H1 (cell line): ENCODE results near the gene ESD. TPM values are rescaled to one million over a fixed set of nuclear protein-coding genes. Genes with fewer than 3 reads are reported as not detected.

Experiments
- CTCF ChIA-PET: fragments of 300-600 bp; sonication (Branson Sonifier 250); formaldehyde crosslinking; loops from one replicate; lab custom pipeline; 2021; ENCODE audit not compliant: partially characterized antibody; lab: Charles Lee
- POLR2A ChIA-PET: fragments of 300-600 bp; sonication (Branson Sonifier 250); formaldehyde crosslinking; loops from one replicate; lab custom pipeline; 2021; ENCODE audit warnings: inconsistent platforms; ENCODE audit not compliant: partially characterized antibody; lab: Charles Lee
- DNase-seq, 2 experiments: peaks; one replicate each; pipeline versions ENCODE4 v3.0.0 to v3.0.0-alpha.2; 2010 to 2022; ENCODE audit warnings: low spot score in 2 of 2, low read depth in 1 of 2, mixed read lengths in 1 of 2
- FAIRE-seq: peaks from 2 replicates; lab custom pipeline; 2011; peaks lifted over from hg19 to GRCh38; lab: Jason Lieb, UNC
- H2AFZ ChIP-seq: 2 replicates; pipeline ENCODE4 v1.8.1; 2012; ENCODE audit warnings: low read length, inconsistent platforms
- H2AK5ac ChIP-seq: 2 replicates; pipeline ENCODE4 v1.6.1; 2013; ENCODE audit warnings: low read depth, low read length
- H2BK120ac ChIP-seq: replicated peaks from 2 replicates; pipeline ENCODE3; 2013; ENCODE audit warnings: low read depth, low read length, inconsistent platforms
- H2BK12ac ChIP-seq: 2 replicates; pipeline ENCODE4 v1.6.1; 2013; ENCODE audit warnings: low read depth, low read length
- H2BK15ac ChIP-seq: 2 replicates; pipeline ENCODE4 v1.6.1; 2013; ENCODE audit warnings: low read length
- H2BK20ac ChIP-seq: 2 replicates; pipeline ENCODE4 v1.6.1; 2013; ENCODE audit warnings: low read length
- H2BK5ac ChIP-seq: 2 replicates; pipeline ENCODE4 v1.6.1; 2013; ENCODE audit warnings: low read depth, low read length
- H3K14ac ChIP-seq: 2 replicates; pipeline ENCODE4 v1.6.1; 2013; ENCODE audit warnings: inconsistent platforms; ENCODE audit not compliant: insufficient read length
- H3K18ac ChIP-seq: 2 replicates; pipeline ENCODE4 v1.6.1; 2013; ENCODE audit warnings: low read length; ENCODE audit errors: extremely low read depth
- H3K23ac ChIP-seq: 2 replicates; pipeline ENCODE4 v1.6.1; 2013; ENCODE audit warnings: inconsistent platforms; ENCODE audit not compliant: insufficient read length
- H3K23me2 ChIP-seq: 2 replicates; pipeline ENCODE4 v1.6.1; 2013; ENCODE audit warnings: low read depth, low read length
- H3K27ac ChIP-seq: 2 replicates; pipeline ENCODE4 v1.6.1; 2011; ENCODE audit warnings: low read depth, low read length, inconsistent platforms
- H3K27me3 ChIP-seq, 4 experiments: replicated peaks in 1 of 4; 1 replicate in 1 of 4; 2 replicates in 3 of 4; pipeline versions ENCODE4 v1.6.1 to v1.8.1; 2011 to 2013; ENCODE audit warnings: low read length in 3 of 4, mild to moderate bottlenecking in 3 of 4, inconsistent platforms in 2 of 4, mixed read lengths in 2 of 4, moderate library complexity in 1 of 4; ENCODE audit not compliant: control insufficient read depth in 3 of 4, insufficient read depth in 3 of 4; ENCODE audit errors: extremely low read depth in 1 of 4
- H3K36me3 ChIP-seq, 4 experiments: 2 replicates each; pipeline versions ENCODE4 v1.6.1 to v1.8.1; 2011 to 2013; ENCODE audit warnings: mild to moderate bottlenecking in 4 of 4, low read length in 3 of 4, moderate library complexity in 2 of 4, control low read depth in 1 of 4, inconsistent platforms in 1 of 4; ENCODE audit not compliant: insufficient read depth in 4 of 4, control insufficient read depth in 2 of 4
- H3K4ac ChIP-seq: replicated peaks from 2 replicates; pipeline ENCODE3; 2013; ENCODE audit warnings: low read length, low read depth, mixed read lengths, inconsistent platforms; ENCODE audit not compliant: insufficient read length
- H3K4me1 ChIP-seq, 4 experiments: replicated peaks in 1 of 4; 1 replicate in 1 of 4; 2 replicates in 3 of 4; pipeline versions ENCODE4 v1.6.1 to v1.8.1; 2011 to 2013; ENCODE audit warnings: low read length in 3 of 4, inconsistent platforms in 2 of 4, mixed read lengths in 1 of 4; ENCODE audit not compliant: insufficient read depth in 4 of 4, control insufficient read depth in 3 of 4
- H3K4me2 ChIP-seq, 2 experiments: 2 replicates each; pipeline versions ENCODE4 v1.6.1 to v1.8.1; 2011 to 2013; ENCODE audit warnings: low read depth in 2 of 2, low read length in 2 of 2, control low read depth in 1 of 2, inconsistent platforms in 1 of 2, mild to moderate bottlenecking in 1 of 2; ENCODE audit not compliant: insufficient read depth in 1 of 2
- H3K4me3 ChIP-seq, 4 experiments: fragments of 200-600, 300-600 bp in 1 of 4; sonication (generic), shearing (Covaris generic), sonication (Bioruptor Twin) in 1 of 4; 2 replicates each; pipeline versions ENCODE4 v1.5.1 to v1.8.1; 2011 to 2016; ENCODE audit warnings: low read length in 4 of 4, low read depth in 3 of 4, control low read depth in 2 of 4, inconsistent platforms in 2 of 4, mild to moderate bottlenecking in 2 of 4, mixed read lengths in 1 of 4, moderate library complexity in 1 of 4; ENCODE audit not compliant: insufficient read depth in 2 of 4; ENCODE audit errors: extremely low read depth in 1 of 4
- H3K56ac ChIP-seq: replicated peaks from 2 replicates; pipeline ENCODE3; 2013; ENCODE audit warnings: low read depth, mild to moderate bottlenecking, mixed read lengths, low read length, inconsistent platforms; ENCODE audit not compliant: insufficient read length
- H3K79me1 ChIP-seq: 2 replicates; pipeline ENCODE4 v1.6.1; 2013; ENCODE audit warnings: low read depth, low read length, control low read depth
- H3K79me2 ChIP-seq, 2 experiments: 2 replicates each; pipeline versions ENCODE4 v1.6.1 to v1.8.1; 2012 to 2013; ENCODE audit warnings: low read length in 2 of 2, mild to moderate bottlenecking in 2 of 2, inconsistent platforms in 1 of 2; ENCODE audit not compliant: insufficient read depth in 2 of 2, control insufficient read depth in 1 of 2
- H3K9ac ChIP-seq, 4 experiments: replicated peaks in 1 of 4; 1 replicate in 1 of 4; 2 replicates in 3 of 4; pipeline versions ENCODE4 v1.6.1 to v1.8.1; 2011 to 2013; ENCODE audit warnings: low read depth in 3 of 4, low read length in 3 of 4, control low read depth in 2 of 4, mild to moderate bottlenecking in 2 of 4, moderate library complexity in 2 of 4, inconsistent platforms in 1 of 4; ENCODE audit errors: extremely low read depth in 1 of 4
- H3K9me3 ChIP-seq, 2 experiments: 2 replicates each; pipeline versions ENCODE4 v1.6.1 to v1.8.1; 2012 to 2013; ENCODE audit warnings: mild to moderate bottlenecking in 2 of 2, moderate library complexity in 2 of 2, control low read depth in 1 of 2, inconsistent platforms in 1 of 2, low read depth in 1 of 2, low read length in 1 of 2, mixed read lengths in 1 of 2; ENCODE audit not compliant: insufficient read depth in 2 of 2
- H4K20me1 ChIP-seq, 2 experiments: replicated peaks in 1 of 2; 2 replicates each; pipeline versions ENCODE3 to v1.8.1; 2011 to 2013; ENCODE audit warnings: inconsistent platforms in 2 of 2, low read length in 2 of 2, mild to moderate bottlenecking in 1 of 2; ENCODE audit not compliant: insufficient read depth in 2 of 2, control insufficient read depth in 1 of 2
- H4K5ac ChIP-seq: 2 replicates; pipeline ENCODE4 v1.6.1; 2013; ENCODE audit warnings: low read length, low read depth, mixed read lengths, inconsistent platforms; ENCODE audit not compliant: insufficient read length
- H4K8ac ChIP-seq: 2 replicates; pipeline ENCODE4 v1.8.0; 2013; ENCODE audit warnings: mild to moderate bottlenecking, moderate library complexity, low read length, inconsistent platforms; ENCODE audit not compliant: insufficient read depth; ENCODE audit errors: extremely low read depth
- H4K91ac ChIP-seq: replicated peaks from 2 replicates; pipeline ENCODE3; 2013; ENCODE audit warnings: low read length, mixed read lengths, inconsistent platforms; ENCODE audit not compliant: insufficient read length
- HDAC6 ChIP-seq: IDR thresholded peaks from one replicate; pipeline ENCODE4 v1.7.1; 2012; ENCODE audit warnings: low read depth, mild to moderate bottlenecking, inconsistent platforms, low read length, moderate library complexity
- YY1 ChIP-seq: IDR thresholded peaks from 2 replicates; pipeline ENCODE4 v1.6.1; 2011; ENCODE audit warnings: low read depth, mild to moderate bottlenecking, low read length
- WGBS, 2 experiments: shearing (Covaris generic) in 1 of 2; methylation state at CpG; one replicate each; pipeline versions ENCODE4 v1.1.6 to v1.1.7; 2013 to 2015; ENCODE audit warnings: low lambda C conversion rate in 2 of 2, mixed read lengths in 2 of 2, inconsistent platforms in 1 of 2, low coverage in 1 of 2, missing lambda C conversion rate in 1 of 2; ENCODE audit not compliant: insufficient replicate concordance in 2 of 2, insufficient coverage in 1 of 2, insufficient read length in 1 of 2; ENCODE audit errors: extremely low coverage in 1 of 2, missing lambda C conversion rate in 1 of 2; 5-methylcytosine and 5-hydroxymethylcytosine counted together
- polyA plus RNA-seq, 7 experiments: library from polyadenylated mRNA; depleted of rRNA in 3 of 7; stranded (reverse) in 5 of 7; unstranded in 2 of 7; fragments of >200 nt in 5 of 7; fragments of 200-250 nt in 2 of 7; gene quantifications; 1 replicate in 5 of 7; 2 replicates in 1 of 7; 4 replicates in 1 of 7; pipeline versions ENCODE4 v1.2.1 to v1.2.3, GENCODE V29; 2011 to 2013; ENCODE audit warnings: missing spikeins in 2 of 7, mixed read lengths in 2 of 7
- total RNA-seq: library from RNA; stranded (reverse); fragmentation: NEBNext Ultra II Directional; extraction: Animal tissue kit (Norgen Biotek cat#: 25700); gene quantifications from 2 replicates; pipeline ENCODE4 v1.2.1, GENCODE V29; 2021

ESD gene
- total and polyA plus RNA-seq, 2 of the 8 experiments (the other 6 are each of a cell fraction or from before 2014, with no cell fraction given), result 40.3 to 55.8 TPM

DNA sequence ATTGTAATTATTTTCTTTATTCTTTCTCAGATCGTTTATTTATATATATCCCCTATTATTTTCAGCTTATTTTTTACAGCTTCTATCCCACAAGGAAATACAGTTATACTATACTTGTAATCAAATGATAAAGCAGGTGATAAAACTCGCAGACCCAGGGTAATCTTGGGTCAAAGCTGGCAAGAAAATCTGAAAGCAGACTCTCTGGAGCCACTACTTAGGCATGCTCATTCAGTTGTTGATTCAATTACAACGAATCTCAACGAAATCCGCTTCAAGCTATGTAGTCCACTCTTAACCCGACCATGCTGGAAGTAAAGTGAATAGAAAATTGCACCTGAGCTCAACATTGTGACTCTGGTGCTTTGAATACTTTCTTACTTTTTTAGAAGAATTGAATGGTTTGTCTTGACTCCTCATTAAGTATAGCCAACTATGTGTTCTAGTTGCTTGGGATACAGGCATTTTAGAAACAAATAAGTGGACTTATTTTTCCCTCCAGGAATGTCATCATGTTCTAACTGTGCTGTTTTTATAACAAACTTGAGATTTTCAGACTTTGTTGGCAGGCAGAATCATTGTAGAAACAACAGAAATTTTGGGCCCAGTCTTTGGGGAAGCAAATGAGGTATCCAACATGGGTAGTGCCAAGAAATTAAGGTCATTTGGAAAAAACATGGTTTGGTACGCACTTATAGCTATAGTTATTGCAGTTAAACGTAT is 21.4 kb downstream of the ESD start:
- Histone ChIP-seq H2BK12ac (no peak overlapping the region), H3K27ac (no peak overlapping the region), H3K36me3 (peaks cover 0 to 33% (median 4%) of the 10 kb centered on the region in 4 experiments; a peak in 4 of 8 replicates), H3K23ac (no peak overlapping the region), H3K9ac (no peak overlapping the region), H2BK15ac (no peak overlapping the region), H3K4me1 (no peaks in the 10 kb centered on the region), H4K91ac (no peak overlapping the region), H2BK120ac (no peak overlapping the region), H3K79me1 (no peaks in the 10 kb centered on the region), H4K5ac (no peak overlapping the region), H2AK5ac (no peak overlapping the region), H3K23me2 (no peaks in the 10 kb centered on the region), H3K4ac (no peak overlapping the region), H3K79me2 (no peaks in the 10 kb centered on the region), H4K8ac (no peak overlapping the region), H3K27me3 (no peaks in the 10 kb centered on the region), H3K4me3 (no peak overlapping the region), H2BK5ac (no peak overlapping the region), H3K4me2 (no peak overlapping the region), H4K20me1 (peaks cover 0 to 2% of the 10 kb centered on the region in 2 experiments), H3K14ac (no peak overlapping the region), H2BK20ac (no peak overlapping the region), H2AFZ (no peak overlapping the region), H3K9me3 (no peaks in the 10 kb centered on the region), H3K56ac (no peak overlapping the region), H3K18ac (no peak overlapping the region)
- FAIRE-seq (peak; percentile 28), DNase-seq (no peak)
- POLR2A ChIA-PET, result interaction anchor here (1.8 kb wide), 1 partner anchor 10 kb away, joined by 5 read pairs; no protein-coding TSS in a partner anchor
- CTCF ChIA-PET, result interaction anchor here (0.8 to 1.5 kb wide), 5 partner anchors 11 to 281 kb away, joined by 3 to 5 read pairs (median 3); no protein-coding TSS in a partner anchor
- TF ChIP-seq HDAC6, result no peak
- no peak for TF ChIP-seq YY1
- WGBS, 2 experiments, result 92% methylated on average over 8 of the region's 8 CpGs; no CpG with 5 or more reads in 1 of the 2 experiments
